ENCODE results near the gene PRKCA. TPM values are rescaled to one million over a fixed set of nuclear protein-coding genes. Genes with fewer than 3 reads are reported as not detected.

The PRKCA gene
- total RNA-seq, 4 donors from 2014 or later, result 9.6 to 15.5 (median 11.1) TPM

DNA sequence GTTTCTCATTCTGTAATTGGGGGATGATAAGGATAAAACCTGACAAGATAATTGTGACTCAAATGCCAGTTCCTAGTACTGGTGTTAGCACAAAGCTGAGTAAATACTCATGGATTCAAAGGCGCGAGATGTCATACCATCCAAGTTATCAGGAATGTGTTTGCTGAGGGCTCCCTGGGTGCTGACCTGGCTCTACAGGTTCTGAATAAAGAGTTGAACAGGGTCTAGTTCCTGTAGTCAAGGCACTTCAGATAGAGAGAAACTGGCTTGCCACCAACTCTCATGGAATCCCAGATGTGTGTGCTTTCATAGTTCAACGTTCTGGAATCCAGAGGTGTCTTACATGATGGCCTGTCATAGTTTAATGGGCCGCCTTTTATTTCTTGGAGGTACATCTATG lies 141.6 kb downstream of the PRKCA start:
- no peak for DNase-seq (ENCODE audit: low spot score in 2 of 2)
- 86 to 90% methylated on average over 4 of the region's 4 CpGs for WGBS, 2 donors
- no peak overlapping the region for H3K4me3 ChIP-seq (ENCODE audit: low read depth, poor library complexity, severe bottlenecking)
- intact Hi-C loops (cut with DNase I; ENCODE audit: low total_unique reads), result no loop called here
- no peak for TF ChIP-seq POLR2A (IDR thresholded peaks at IDR 0.05)
- TF ChIP-seq, protein P1, sequence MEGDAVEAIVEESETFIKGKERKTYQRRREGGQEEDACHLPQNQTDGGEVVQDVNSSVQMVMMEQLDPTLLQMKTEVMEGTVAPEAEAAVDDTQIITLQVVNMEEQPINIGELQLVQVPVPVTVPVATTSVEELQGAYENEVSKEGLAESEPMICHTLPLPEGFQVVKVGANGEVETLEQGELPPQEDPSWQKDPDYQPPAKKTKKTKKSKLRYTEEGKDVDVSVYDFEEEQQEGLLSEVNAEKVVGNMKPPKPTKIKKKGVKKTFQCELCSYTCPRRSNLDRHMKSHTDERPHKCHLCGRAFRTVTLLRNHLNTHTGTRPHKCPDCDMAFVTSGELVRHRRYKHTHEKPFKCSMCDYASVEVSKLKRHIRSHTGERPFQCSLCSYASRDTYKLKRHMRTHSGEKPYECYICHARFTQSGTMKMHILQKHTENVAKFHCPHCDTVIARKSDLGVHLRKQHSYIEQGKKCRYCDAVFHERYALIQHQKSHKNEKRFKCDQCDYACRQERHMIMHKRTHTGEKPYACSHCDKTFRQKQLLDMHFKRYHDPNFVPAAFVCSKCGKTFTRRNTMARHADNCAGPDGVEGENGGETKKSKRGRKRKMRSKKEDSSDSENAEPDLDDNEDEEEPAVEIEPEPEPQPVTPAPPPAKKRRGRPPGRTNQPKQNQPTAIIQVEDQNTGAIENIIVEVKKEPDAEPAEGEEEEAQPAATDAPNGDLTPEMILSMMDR (IDR thresholded peaks at IDR 0.05), result no peak

DNA sequence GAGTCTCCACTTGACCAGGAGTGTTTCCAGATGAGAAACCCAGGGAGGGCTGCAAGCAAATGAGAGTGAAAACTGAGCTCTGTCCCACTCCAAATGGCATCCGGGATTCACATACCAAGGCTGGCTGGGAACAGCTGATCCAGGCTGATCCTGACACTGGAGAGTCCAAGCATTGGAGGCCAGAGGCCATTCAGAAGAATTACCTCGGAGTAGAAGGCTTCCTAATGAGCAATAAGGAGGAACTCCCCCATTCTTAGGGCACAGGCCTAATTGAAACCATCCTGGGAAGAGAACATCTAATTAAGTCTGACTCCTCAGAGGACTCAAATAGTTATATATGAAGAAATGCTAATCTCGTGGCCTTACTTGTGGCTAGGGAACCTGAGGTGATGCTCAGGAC lies 142.8 kb downstream of the PRKCA start:
- 72 to 76% methylated on average over 3 of the region's 3 CpGs for WGBS, 2 donors
- H3K4me3 ChIP-seq (ENCODE audit: low read depth, poor library complexity, severe bottlenecking), result no peak overlapping the region
- TF ChIP-seq, protein P1 (IDR thresholded peaks at IDR 0.05), result no peak
- no peak for TF ChIP-seq POLR2A (IDR thresholded peaks at IDR 0.05)
- intact Hi-C loops (cut with DNase I; ENCODE audit: low total_unique reads), result no loop called here
- no peak for DNase-seq (ENCODE audit: low spot score in 2 of 2)

DNA sequence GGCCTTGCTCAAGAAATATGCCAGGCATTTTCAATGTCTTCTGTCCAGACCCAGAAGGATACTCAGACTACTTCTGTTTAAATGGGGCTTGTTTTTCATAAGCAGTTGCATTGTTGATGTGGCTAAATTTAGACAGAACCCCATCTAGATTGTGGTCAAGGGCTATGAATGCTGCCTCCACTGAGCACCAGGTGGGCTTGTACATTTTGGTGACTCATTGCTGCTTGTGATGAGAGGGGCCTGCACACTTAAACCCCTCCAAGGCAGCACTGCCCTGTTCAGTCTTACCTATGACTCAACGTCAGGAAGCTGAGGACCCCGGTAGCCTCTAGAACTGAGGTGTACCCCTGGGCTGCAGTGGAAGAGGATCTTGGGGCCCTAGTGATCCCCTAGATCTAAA lies 144.0 kb downstream of the PRKCA start:
- no peak for DNase-seq (ENCODE audit: low spot score in 2 of 2)
- 84 to 94% methylated on average over 2 of the region's 2 CpGs for WGBS, 2 donors
- no peak overlapping the region for H3K4me3 ChIP-seq (ENCODE audit: low read depth, poor library complexity, severe bottlenecking)
- no peak for TF ChIP-seq POLR2A (IDR thresholded peaks at IDR 0.05)
- TF ChIP-seq, protein P1 (IDR thresholded peaks at IDR 0.05), result no peak
- intact Hi-C loops (cut with DNase I; ENCODE audit: low total_unique reads), result no loop called here

DNA sequence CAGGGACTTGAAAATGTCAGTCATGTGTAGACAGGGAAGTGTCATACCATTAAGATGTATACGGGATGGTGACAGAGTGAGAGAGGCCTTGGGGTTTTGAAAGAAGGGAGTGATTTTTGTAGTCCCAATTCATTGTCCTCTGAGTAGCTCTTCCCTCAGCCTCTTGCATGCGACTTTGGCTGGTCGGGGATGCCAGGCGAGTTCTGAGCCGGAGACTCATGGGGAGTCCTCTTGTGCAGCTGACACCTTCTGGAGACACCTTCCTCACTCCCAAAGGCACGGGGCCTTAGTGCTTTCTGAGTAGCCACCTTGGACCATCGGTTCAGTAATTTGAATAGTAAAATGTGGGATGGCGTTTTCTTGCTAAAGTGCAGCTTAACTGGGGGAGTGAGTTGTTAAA lies 144.7 kb downstream of the PRKCA start:
- no peak overlapping the region for H3K4me3 ChIP-seq (ENCODE audit: low read depth, poor library complexity, severe bottlenecking)
- 92 to 93% methylated on average over 8 of the region's 8 CpGs for WGBS, 2 donors
- intact Hi-C loops (cut with DNase I; ENCODE audit: low total_unique reads), result no loop called here
- no peak for TF ChIP-seq POLR2A (IDR thresholded peaks at IDR 0.05)
- TF ChIP-seq, protein P1 (IDR thresholded peaks at IDR 0.05), result no peak
- peak in 1 of 2 donors; percentile 67 for DNase-seq (ENCODE audit: low spot score in 2 of 2)

DNA sequence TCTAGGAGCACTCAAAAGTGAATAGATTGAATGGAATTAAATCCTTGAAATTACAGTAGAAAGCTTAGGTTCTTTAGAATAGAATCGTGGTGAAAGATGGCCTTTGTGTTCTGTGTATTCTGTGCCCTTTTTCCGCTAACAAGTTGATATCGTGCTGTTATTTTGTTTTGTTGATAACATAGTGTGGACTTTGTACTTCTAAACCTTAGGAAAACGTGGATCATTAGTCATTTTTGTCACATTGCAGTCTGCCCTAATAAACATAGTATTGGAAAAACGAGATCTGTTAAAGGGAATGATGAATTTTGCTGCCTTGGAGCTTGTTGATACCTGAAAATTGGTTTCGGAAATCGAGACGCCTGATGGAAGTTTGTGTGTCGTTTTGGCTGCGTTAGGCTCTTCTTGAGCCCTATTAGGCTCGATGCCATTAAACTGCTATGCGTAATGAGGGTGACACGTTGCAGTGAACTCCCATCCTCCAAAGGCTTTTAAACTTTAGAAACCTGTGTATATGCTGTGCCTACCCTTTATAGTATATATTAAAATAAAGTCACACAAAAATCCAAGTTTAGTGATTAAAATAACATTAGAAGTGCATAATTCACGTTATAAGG lies 145.7 kb downstream of the PRKCA start:
- TF ChIP-seq POLR2A (IDR thresholded peaks at IDR 0.05), result no peak
- TF ChIP-seq, protein P1 (IDR thresholded peaks at IDR 0.05), result no peak
- no peak overlapping the region for H3K4me3 ChIP-seq (ENCODE audit: low read depth, poor library complexity, severe bottlenecking)
- intact Hi-C loops (cut with DNase I; ENCODE audit: low total_unique reads), result no loop called here
- 54 to 65% methylated on average over 14 of the region's 14 CpGs for WGBS, 2 donors
- DNase-seq (ENCODE audit: low spot score in 2 of 2), result no peak

DNA sequence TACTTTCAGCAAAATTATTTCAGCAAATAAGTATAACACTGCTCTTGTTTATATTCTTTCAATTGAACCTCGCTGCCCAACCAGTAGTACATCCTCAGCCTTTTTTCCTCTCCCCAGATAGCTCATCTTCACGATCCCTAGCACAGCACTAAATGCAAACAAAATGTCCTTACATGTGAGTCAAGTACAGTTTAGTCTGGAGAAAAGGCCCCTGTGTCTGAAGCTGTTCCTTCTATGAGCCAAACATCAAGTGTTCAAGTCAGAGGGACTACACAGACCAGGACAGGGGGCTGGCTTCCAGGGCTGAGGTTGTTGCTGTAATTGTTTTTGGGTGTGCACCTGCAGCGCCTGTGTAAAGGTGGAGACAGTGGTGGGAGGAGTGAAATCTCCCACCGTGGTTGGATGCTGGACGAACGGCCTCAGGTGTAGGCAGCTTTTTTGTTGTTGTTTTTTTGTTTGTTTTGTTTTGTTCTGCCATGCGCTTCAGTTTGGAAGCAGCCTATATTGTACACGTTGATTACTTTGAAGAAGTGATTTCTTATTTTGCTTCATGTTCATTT lies 147.1 kb downstream of the PRKCA start:
- TF ChIP-seq, protein P1 (IDR thresholded peaks at IDR 0.05), result no peak
- TF ChIP-seq POLR2A (IDR thresholded peaks at IDR 0.05), result no peak
- no peak overlapping the region for H3K4me3 ChIP-seq (ENCODE audit: low read depth, poor library complexity, severe bottlenecking)
- peak in 1 of 2 donors; percentile 43 for DNase-seq (ENCODE audit: low spot score in 2 of 2)
- 81 to 85% methylated on average over 8 of the region's 8 CpGs for WGBS, 2 donors
- intact Hi-C loops (cut with DNase I; ENCODE audit: low total_unique reads), result no loop called here
